ENCODE data around the gene HOOK2. TPM values are rescaled to one million over a fixed set of nuclear protein-coding genes. Genes with fewer than 3 reads are reported as not detected.
A peak's percentile ranks its signal among the peaks of the same experiment; 100 is the strongest.

HOOK2 gene
- total RNA-seq, 1 donor from 2014 or later, result 27.9 TPM

GRCh38 chr19:12791345-12792050, 16.1 kb upstream of the HOOK2 start, which contains the start of gene JUNB:
Gene JUNB (plus strand): TSS chr19:12791486. CDS start chr19:12791772, 286 bp downstream.
- Mint-ChIP-seq H3K4me3 (peak within 1 kb of the TSS; percentile 94), H3K27ac (ENCODE audit: unreplicated experiment) (peak within 1 kb of the TSS; percentile 90), H3K27me3 (ENCODE audit: low read depth) (peaks cover 18% of the 10 kb centered on the region), H3K4me1 (peaks cover 48% of the 10 kb centered on the region), H3K36me3 (ENCODE audit: low read depth) (no peaks in the 10 kb centered on the region), H3K9me3 (no peaks in the 10 kb centered on the region)
- peak; percentile 35 for TF ChIP-seq CTCF (conservative IDR thresholded peaks at IDR 0.05)
- peak; percentile 88 for DNase-seq (ENCODE audit: low read depth, low spot score)

- no peak for TF ChIP-seq CTCF (conservative IDR thresholded peaks at IDR 0.05)
- Mint-ChIP-seq H3K4me1 (peaks cover 41% of the 10 kb centered on the region), H3K36me3 (ENCODE audit: low read depth) (no peaks in the 10 kb centered on the region), H3K27me3 (ENCODE audit: low read depth) (peaks cover 15% of the 10 kb centered on the region), H3K4me3 (peak overlapping the region; percentile 80), H3K9me3 (no peaks in the 10 kb centered on the region), H3K27ac (ENCODE audit: unreplicated experiment) (no peak overlapping the region)
- DNase-seq (ENCODE audit: low read depth, low spot score), result no peak
Measured at GRCh38 chr19:12790628-12791344, 15.4 kb upstream of the HOOK2 start.

GRCh38 chr19:12789904-12790619, 14.7 kb upstream of the HOOK2 start:
- Mint-ChIP-seq H3K36me3 (ENCODE audit: low read depth) (no peaks in the 10 kb centered on the region), H3K27ac (ENCODE audit: unreplicated experiment) (peak overlapping the region; percentile 86), H3K4me1 (peaks cover 39% of the 10 kb centered on the region), H3K4me3 (peak overlapping the region; percentile 80), H3K27me3 (ENCODE audit: low read depth) (peaks cover 15% of the 10 kb centered on the region), H3K9me3 (no peaks in the 10 kb centered on the region)
- TF ChIP-seq CTCF (conservative IDR thresholded peaks at IDR 0.05), result no peak
- DNase-seq (ENCODE audit: low read depth, low spot score), result peak; percentile 89

GRCh38 chr19:12789098-12789903, 13.9 kb upstream of the HOOK2 start:
- Mint-ChIP-seq H3K4me3 (peak overlapping the region; percentile 83), H3K27ac (ENCODE audit: unreplicated experiment) (peak overlapping the region; percentile 39), H3K4me1 (peaks cover 35% of the 10 kb centered on the region), H3K9me3 (no peaks in the 10 kb centered on the region), H3K27me3 (ENCODE audit: low read depth) (peaks cover 15% of the 10 kb centered on the region), H3K36me3 (ENCODE audit: low read depth) (no peaks in the 10 kb centered on the region)
- DNase-seq (ENCODE audit: low read depth, low spot score), result no peak
- TF ChIP-seq CTCF (conservative IDR thresholded peaks at IDR 0.05), result no peak

GRCh38 chr19:12788682-12789097, 13.3 kb upstream of the HOOK2 start:
- peaks cover 32% of the 10 kb centered on the region for H3K4me1 Mint-ChIP-seq
- peaks cover 11% of the 10 kb centered on the region for H3K27me3 Mint-ChIP-seq (ENCODE audit: low read depth)
- no peaks in the 10 kb centered on the region for H3K36me3 Mint-ChIP-seq (ENCODE audit: low read depth)
- H3K9me3 Mint-ChIP-seq, result no peaks in the 10 kb centered on the region
- TF ChIP-seq CTCF (conservative IDR thresholded peaks at IDR 0.05), result no peak
- H3K4me3 Mint-ChIP-seq, result peak overlapping the region; percentile 83
- DNase-seq (ENCODE audit: low read depth, low spot score), result no peak
- no peak overlapping the region for H3K27ac Mint-ChIP-seq (ENCODE audit: unreplicated experiment)

All from neural crest cell (in vitro differentiated cells).